ENCODE results near the gene PEAK1.

PEAK1 gene

GRCh38 chr15:77209221-77209620 lies 210.7 kb downstream of the PEAK1 start:
- Histone ChIP-seq H3K27ac (no peak overlapping the region), H3K4me1 (ENCODE audit: low read depth, poor library complexity, severe bottlenecking) (no peaks in the 10 kb centered on the region), H3K4me3 (IDR thresholded peaks at IDR 0.05; ENCODE audit: insufficient read depth, low read depth, low read length) (no peak overlapping the region), H2AFZ (ENCODE audit: low read depth) (no peak overlapping the region), H3K4me2 (no peak overlapping the region), H4K20me1 (ENCODE audit: insufficient read depth) (no peaks in the 10 kb centered on the region), H3K79me2 (ENCODE audit: insufficient read depth, low read depth) (no peaks in the 10 kb centered on the region), H3K36me3 (ENCODE audit: insufficient read depth) (no peaks in the 10 kb centered on the region), H3K9ac (no peak overlapping the region), H3K27me3 (ENCODE audit: insufficient read depth, low read depth) (no peaks in the 10 kb centered on the region)
- TF ChIP-seq, protein P1, sequence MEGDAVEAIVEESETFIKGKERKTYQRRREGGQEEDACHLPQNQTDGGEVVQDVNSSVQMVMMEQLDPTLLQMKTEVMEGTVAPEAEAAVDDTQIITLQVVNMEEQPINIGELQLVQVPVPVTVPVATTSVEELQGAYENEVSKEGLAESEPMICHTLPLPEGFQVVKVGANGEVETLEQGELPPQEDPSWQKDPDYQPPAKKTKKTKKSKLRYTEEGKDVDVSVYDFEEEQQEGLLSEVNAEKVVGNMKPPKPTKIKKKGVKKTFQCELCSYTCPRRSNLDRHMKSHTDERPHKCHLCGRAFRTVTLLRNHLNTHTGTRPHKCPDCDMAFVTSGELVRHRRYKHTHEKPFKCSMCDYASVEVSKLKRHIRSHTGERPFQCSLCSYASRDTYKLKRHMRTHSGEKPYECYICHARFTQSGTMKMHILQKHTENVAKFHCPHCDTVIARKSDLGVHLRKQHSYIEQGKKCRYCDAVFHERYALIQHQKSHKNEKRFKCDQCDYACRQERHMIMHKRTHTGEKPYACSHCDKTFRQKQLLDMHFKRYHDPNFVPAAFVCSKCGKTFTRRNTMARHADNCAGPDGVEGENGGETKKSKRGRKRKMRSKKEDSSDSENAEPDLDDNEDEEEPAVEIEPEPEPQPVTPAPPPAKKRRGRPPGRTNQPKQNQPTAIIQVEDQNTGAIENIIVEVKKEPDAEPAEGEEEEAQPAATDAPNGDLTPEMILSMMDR (conservative IDR thresholded peaks at IDR 0.05; ENCODE audit: low read depth, low read length) = no peak

- Histone ChIP-seq H3K27me3 (ENCODE audit: insufficient read depth, low read depth) (no peaks in the 10 kb centered on the region), H3K4me2 (no peak overlapping the region), H2AFZ (ENCODE audit: low read depth) (no peak overlapping the region), H3K36me3 (ENCODE audit: insufficient read depth) (no peaks in the 10 kb centered on the region), H3K79me2 (ENCODE audit: insufficient read depth, low read depth) (no peaks in the 10 kb centered on the region), H3K4me1 (ENCODE audit: low read depth, poor library complexity, severe bottlenecking) (no peaks in the 10 kb centered on the region), H3K9ac (no peak overlapping the region), H4K20me1 (ENCODE audit: insufficient read depth) (no peaks in the 10 kb centered on the region), H3K27ac (no peak overlapping the region), H3K4me3 (IDR thresholded peaks at IDR 0.05; ENCODE audit: insufficient read depth, low read depth, low read length) (no peak overlapping the region)
- TF ChIP-seq, protein P1 (conservative IDR thresholded peaks at IDR 0.05; ENCODE audit: low read depth, low read length) = no peak
Observed at GRCh38 chr15:77208241-77208640, 211.7 kb downstream of the PEAK1 start.

DNA sequence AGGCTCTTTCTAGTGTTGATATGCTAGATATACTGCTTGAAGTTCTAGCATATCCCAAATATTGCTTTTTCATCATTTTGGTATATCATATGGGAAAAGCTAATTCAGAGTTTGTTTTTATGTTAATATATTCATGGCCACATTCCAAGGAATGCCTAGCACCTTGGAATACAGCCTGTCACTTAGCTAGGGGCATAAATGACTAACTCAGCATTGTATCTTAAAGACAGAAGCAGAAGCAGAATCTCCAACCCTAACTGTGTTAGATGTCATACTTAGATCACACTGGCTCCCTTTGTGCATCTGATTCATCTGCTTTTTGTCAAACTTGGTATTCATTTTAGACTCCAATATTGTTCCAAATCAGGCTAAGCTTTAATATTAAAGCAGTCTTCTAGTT lies 218.2 kb downstream of the PEAK1 start:
- Histone ChIP-seq H3K4me2 (no peak overlapping the region), H3K4me1 (ENCODE audit: low read depth, poor library complexity, severe bottlenecking) (no peaks in the 10 kb centered on the region), H3K27ac (no peak overlapping the region), H2AFZ (ENCODE audit: low read depth) (no peak overlapping the region), H3K79me2 (ENCODE audit: insufficient read depth, low read depth) (no peaks in the 10 kb centered on the region), H3K9ac (no peak overlapping the region), H4K20me1 (ENCODE audit: insufficient read depth) (no peaks in the 10 kb centered on the region), H3K36me3 (ENCODE audit: insufficient read depth) (no peaks in the 10 kb centered on the region), H3K4me3 (IDR thresholded peaks at IDR 0.05; ENCODE audit: insufficient read depth, low read depth, low read length) (no peak overlapping the region), H3K27me3 (ENCODE audit: insufficient read depth, low read depth) (no peaks in the 10 kb centered on the region)
- TF ChIP-seq, protein P1 (conservative IDR thresholded peaks at IDR 0.05; ENCODE audit: low read depth, low read length) = no peak

DNA sequence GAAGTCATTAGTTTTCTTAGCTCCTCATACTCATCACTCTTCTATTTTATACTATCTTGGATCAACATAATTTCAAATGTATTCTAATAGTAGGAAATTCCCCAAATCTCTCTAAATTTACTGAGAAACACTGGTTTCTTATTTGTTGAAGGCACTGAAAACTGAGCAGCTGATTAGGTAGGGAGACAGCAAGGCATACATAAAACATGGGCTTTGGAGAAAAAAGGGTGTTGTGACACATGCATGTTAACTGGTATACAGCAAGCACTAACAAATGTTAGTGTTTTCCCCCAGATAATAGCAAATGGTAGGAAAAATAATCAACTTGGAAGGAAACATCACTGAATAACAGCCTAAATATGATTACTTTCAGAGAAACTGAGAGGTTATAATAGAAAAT lies 223.5 kb downstream of the PEAK1 start:
- no peaks in the 10 kb centered on the region for H3K79me2 ChIP-seq (ENCODE audit: insufficient read depth, low read depth)
- no peak overlapping the region for H2AFZ ChIP-seq (ENCODE audit: low read depth)
- no peak overlapping the region for H3K27ac ChIP-seq
- H3K9ac ChIP-seq = no peak overlapping the region
- H3K36me3 ChIP-seq (ENCODE audit: insufficient read depth) = no peaks in the 10 kb centered on the region
- TF ChIP-seq, protein P1 (conservative IDR thresholded peaks at IDR 0.05; ENCODE audit: low read depth, low read length) = no peak
- H3K4me3 ChIP-seq (IDR thresholded peaks at IDR 0.05; ENCODE audit: insufficient read depth, low read depth, low read length) = no peak overlapping the region
- no peaks in the 10 kb centered on the region for H3K4me1 ChIP-seq (ENCODE audit: low read depth, poor library complexity, severe bottlenecking)
- H3K4me2 ChIP-seq = no peak overlapping the region
- H4K20me1 ChIP-seq (ENCODE audit: insufficient read depth) = no peaks in the 10 kb centered on the region
- no peaks in the 10 kb centered on the region for H3K27me3 ChIP-seq (ENCODE audit: insufficient read depth, low read depth)

Measured in KMS-11 (cell line).